Glomerular visceral epithelial cell (primary cell): ENCODE results near the gene TNFSF12.
A peak's percentile ranks its signal among the peaks of the same experiment; 100 is the strongest.

Experiments
- DNase-seq: peaks from one replicate; pipeline ENCODE4 v3.0.0-alpha.2; 2016; ENCODE audit errors: extremely low spot score

Gene TNFSF12

GRCh38 chr17:7569571-7569970 lies 20.7 kb downstream of the TNFSF12 start:
- DNase-seq, result no peak

- no peak for DNase-seq
Observed at GRCh38 chr17:7570351-7570750, 21.5 kb downstream of the TNFSF12 start.

GRCh38 chr17:7572338-7572587 lies 23.4 kb downstream of the TNFSF12 start:
- no peak for DNase-seq

- DNase-seq, result peak; percentile 100
Observed at GRCh38 chr17:7572588-7573323, 23.9 kb downstream of the TNFSF12 start.

GRCh38 chr17:7573324-7574080 lies 24.6 kb downstream of the TNFSF12 start:
- peak; percentile 95 for DNase-seq

- DNase-seq, result no peak
Observed at GRCh38 chr17:7574176-7574953, 25.5 kb downstream of the TNFSF12 start.

- no peak for DNase-seq
Observed at GRCh38 chr17:7575481-7575883, 26.6 kb downstream of the TNFSF12 start.

- DNase-seq, result no peak
Observed at GRCh38 chr17:7575959-7576358, 27.1 kb downstream of the TNFSF12 start.

GRCh38 chr17:7576432-7576937 lies 27.6 kb downstream of the TNFSF12 start:
- no peak for DNase-seq

GRCh38 chr17:7577327-7578199 lies 28.7 kb downstream of the TNFSF12 start:
- no peak for DNase-seq

- peak; percentile 90 for DNase-seq
Observed at GRCh38 chr17:7579001-7579833, 30.4 kb downstream of the TNFSF12 start, which contains the start of gene CD68. Gene CD68, plus strand, starts transcription at chr17:7579638. Its CDS starts 40 bp downstream, at chr17:7579678.

- DNase-seq, result no peak
Observed at GRCh38 chr17:7579834-7580603, 31.2 kb downstream of the TNFSF12 start.

GRCh38 chr17:7580604-7581575 lies 32.0 kb downstream of the TNFSF12 start:
- no peak for DNase-seq

- no peak for DNase-seq
Observed at GRCh38 chr17:7582396-7583252, 33.8 kb downstream of the TNFSF12 start.

GRCh38 chr17:7583253-7584109 lies 34.6 kb downstream of the TNFSF12 start, which contains the start of gene MPDU1:
Gene MPDU1, plus strand, starts transcription at chr17:7583852. Its CDS starts 11 bp downstream, at chr17:7583863.
- DNase-seq, result peak; percentile 96

GRCh38 chr17:7586673-7587419 lies 38.0 kb downstream of the TNFSF12 start:
- no peak for DNase-seq
